ENCODE measurements around the gene FARP2.

GRCh38 chr2:241505781-241506201 is 149.7 kb downstream of the FARP2 start:
- TF ChIP-seq CTCF (IDR thresholded peaks at IDR 0.05) = no peak
- no peak for TF ChIP-seq POLR2A (IDR thresholded peaks at IDR 0.05)

Data from right lobe of liver (tissue), 4 donors.